K562 (cell line): ENCODE results near the gene CTSS. TPM values are rescaled to one million over a fixed set of nuclear protein-coding genes. Genes with fewer than 3 reads are reported as not detected.

Experiments
- ATAC-seq: fragments of 200-7000 bp; cut with Tn5 transposase; 3 replicates; pipeline ENCODE4 v1.9.1; 2020; ENCODE audit warnings: moderate library complexity
- BruUV-seq: library from RNA; stranded (reverse); fragments of 400-500 nt; replicated peaks from 2 replicates; lab custom pipeline; 2021; lab: Mats Ljungman, UMichigan
- CTCF ChIA-PET: fragments of 300-600 bp; formaldehyde crosslinking; extraction: SDS; loops from one replicate; lab custom pipeline; 2021; ENCODE audit warnings: low intra/inter-chr PET ratio; lab: Yijun Ruan, JAX
- POLR2A ChIA-PET: fragments of 300-600, 350-650 bp; sonication (Branson Sonifier 250); formaldehyde crosslinking; extraction: SDS; loops from one replicate; lab custom pipeline; 2021; ENCODE audit warnings: antibody characterized with exemption, inconsistent platforms; lab: Yijun Ruan, JAX
- DNase-seq, 4 experiments: peaks; one replicate each; pipeline versions ENCODE4 v3.0.0 to v3.0.0-alpha.2; 2011 to 2018; ENCODE audit warnings: low spot score in 3 of 4, mixed read lengths in 3 of 4; ENCODE audit errors: extremely low read depth in 1 of 4
- FAIRE-seq: peaks from 2 replicates; lab custom pipeline; 2011; peaks lifted over from hg19 to GRCh38; lab: Jason Lieb, UNC
- H2AFZ ChIP-seq: 2 replicates; pipeline ENCODE4 v1.6.0; 2011; ENCODE audit warnings: low read depth, low read length, control low read depth, inconsistent platforms
- H3K27ac ChIP-seq: fragments of 200-600 bp; 3 replicates; pipeline ENCODE4 v1.8.0; 2011; ENCODE audit warnings: low read depth, mild to moderate bottlenecking, control low read depth, inconsistent platforms, low read length, moderate library complexity, mixed read lengths; ENCODE audit errors: extremely low read depth
- H3K27me3 ChIP-seq, 2 experiments: fragments of 300-600 bp in 1 of 2; 2 replicates in 1 of 2; 3 replicates in 1 of 2; pipeline versions ENCODE4 v1.6.0 to v1.8.0; 2011; ENCODE audit warnings: inconsistent platforms in 2 of 2, low read length in 2 of 2, mild to moderate bottlenecking in 1 of 2, mixed read lengths in 1 of 2, moderate library complexity in 1 of 2; ENCODE audit not compliant: control insufficient read depth in 2 of 2, insufficient read depth in 2 of 2
- H3K36me3 ChIP-seq: fragments of 300-600 bp; 3 replicates; pipeline ENCODE4 v1.8.0; 2011; ENCODE audit warnings: mild to moderate bottlenecking, low read length, inconsistent platforms; ENCODE audit not compliant: control insufficient read depth, insufficient read depth
- H3K4me1 ChIP-seq, 2 experiments: fragments of 200-600 bp in 1 of 2; replicated peaks in 1 of 2; 2 replicates in 1 of 2; 3 replicates in 1 of 2; pipeline versions ENCODE4 v1.5.1 to v1.8.0; 2011; ENCODE audit warnings: inconsistent platforms in 2 of 2, low read length in 2 of 2, mild to moderate bottlenecking in 1 of 2, mixed read lengths in 1 of 2, moderate library complexity in 1 of 2; ENCODE audit not compliant: control insufficient read depth in 2 of 2, insufficient read depth in 2 of 2
- H3K4me2 ChIP-seq: 2 replicates; pipeline ENCODE4 v1.6.1; 2011; ENCODE audit warnings: low read length, control low read depth, inconsistent platforms, mixed read lengths; ENCODE audit not compliant: insufficient read depth
- H3K4me3 ChIP-seq: fragments of 200-600 bp; sonication (generic), shearing (Covaris generic); 2 replicates; pipeline ENCODE4 v1.5.1; 2016; ENCODE audit warnings: control low read depth, inconsistent platforms
- H3K79me2 ChIP-seq: fragments of 200-600 bp; 3 replicates; pipeline ENCODE4 v1.8.0; 2011; ENCODE audit warnings: low read length, inconsistent platforms; ENCODE audit not compliant: control insufficient read depth, insufficient read depth
- H3K9ac ChIP-seq, 2 experiments: 2 replicates each; pipeline versions ENCODE4 v1.6.0 to v1.6.1; 2011; ENCODE audit warnings: low read depth in 2 of 2, low read length in 2 of 2, control low read depth in 1 of 2, inconsistent platforms in 1 of 2, mild to moderate bottlenecking in 1 of 2, mixed read lengths in 1 of 2; ENCODE audit not compliant: insufficient read depth in 1 of 2
- H3K9me1 ChIP-seq: one replicate; pipeline ENCODE4 v1.6.0; 2011; ENCODE audit warnings: inconsistent platforms, mild to moderate bottlenecking, low read length, moderate library complexity; ENCODE audit not compliant: control insufficient read depth, insufficient read depth
- H3K9me3 ChIP-seq: replicated peaks from 2 replicates; pipeline ENCODE4 v1.5.1; 2011; ENCODE audit warnings: low read depth, low read length, inconsistent platforms; ENCODE audit not compliant: control insufficient read depth, insufficient read depth
- H4K20me1 ChIP-seq: replicated peaks from 2 replicates; pipeline ENCODE4 v1.6.1; 2011; ENCODE audit warnings: low read length, inconsistent platforms, mixed read lengths; ENCODE audit not compliant: control insufficient read depth, insufficient read depth
- BCOR ChIP-seq: fragments of 450-650 bp; IDR thresholded peaks from 2 replicates; pipeline ENCODE4 v1.6.1; 2016
- CREB3 ChIP-seq: fragments of 450-650 bp; conservative IDR thresholded peaks from 2 replicates; pipeline ENCODE4 v1.6.1; 2016; ENCODE audit warnings: missing genetic modification characterization, low read depth, mild to moderate bottlenecking, missing compliant biosample characterization, moderate library complexity
- EP400 ChIP-seq: fragments of 450-650 bp; IDR thresholded peaks from 2 replicates; pipeline ENCODE4 v1.6.1; 2017; ENCODE audit warnings: antibody characterized with exemption, mild to moderate bottlenecking, moderate library complexity
- EWSR1 ChIP-seq: fragments of 450-650 bp; IDR thresholded peaks from 2 replicates; pipeline ENCODE4 v1.6.1; 2018; ENCODE audit warnings: borderline replicate concordance, mild to moderate bottlenecking, low read depth, moderate library complexity; ENCODE audit not compliant: partially characterized antibody
- FOXO4 ChIP-seq: fragments of 450-650 bp; formaldehyde crosslinking; IDR thresholded peaks from 2 replicates; pipeline ENCODE4 v1.4.0; 2020; ENCODE audit warnings: mild to moderate bottlenecking, moderate library complexity
- GTF2F1 ChIP-seq: IDR thresholded peaks from 2 replicates; pipeline ENCODE4 v1.6.1; 2011; ENCODE audit warnings: low read depth, low read length, improper control_type of control experiment
- HDAC8 ChIP-seq: fragments of 450-650 bp; IDR thresholded peaks from 2 replicates; pipeline ENCODE4 v1.6.1; 2016; ENCODE audit warnings: mild to moderate bottlenecking, missing genetic modification characterization, moderate library complexity, missing compliant biosample characterization
- KLF13 ChIP-seq: fragments of 450-650 bp; IDR thresholded peaks from 2 replicates; pipeline ENCODE4 v1.6.1; 2016; ENCODE audit warnings: missing genetic modification characterization, low read depth, mild to moderate bottlenecking, missing compliant biosample characterization, moderate library complexity, borderline replicate concordance
- MAZ ChIP-seq, 2 experiments: fragments of 450-650 bp in 1 of 2; sonication (generic) in 1 of 2; formaldehyde crosslinking; IDR thresholded peaks in 1 of 2; conservative IDR thresholded peaks in 1 of 2; 2 replicates each; pipeline versions ENCODE4 v1.4.0 to v1.5.0; 2020; ENCODE audit warnings: mild to moderate bottlenecking in 1 of 2, missing genetic modification reagents in 1 of 2
- NCOA1 ChIP-seq: fragments of 450-650 bp; IDR thresholded peaks from 2 replicates; pipeline ENCODE4 v1.6.1; 2016; ENCODE audit warnings: low read depth
- NCOR1 ChIP-seq: fragments of 450-650 bp; IDR thresholded peaks from 2 replicates; pipeline ENCODE4 v1.6.1; 2016; ENCODE audit warnings: mild to moderate bottlenecking, moderate library complexity
- PHF20 ChIP-seq: fragments of 450-650 bp; IDR thresholded peaks from 2 replicates; pipeline ENCODE4 v1.6.1; 2018; ENCODE audit not compliant: partially characterized antibody
- SLC30A9 ChIP-seq: fragments of 250-450 bp; sonication (Bioruptor Pico); IDR thresholded peaks from 2 replicates; pipeline ENCODE4 v1.8.0; 2022; ENCODE audit warnings: mild to moderate bottlenecking, moderate library complexity
- SMAD1 ChIP-seq: fragments of 150-350 bp; IDR thresholded peaks from 2 replicates; pipeline ENCODE4 v1.6.1; 2014; ENCODE audit warnings: low read length, low read depth; ENCODE audit not compliant: partially characterized antibody
- SRSF7 ChIP-seq: fragments of 200-400 bp; formaldehyde crosslinking; optimal IDR thresholded peaks from 2 replicates; pipeline ENCODE3; 2017; ENCODE audit warnings: mild to moderate bottlenecking, low read depth, low read length
- TFE3 ChIP-seq: fragments of 450-650 bp; formaldehyde crosslinking; IDR thresholded peaks from 2 replicates; pipeline ENCODE4 v1.4.0; 2020; ENCODE audit warnings: mild to moderate bottlenecking, mixed read lengths
- XRCC5 ChIP-seq: fragments of 200-400 bp; formaldehyde crosslinking; IDR thresholded peaks from 2 replicates; pipeline ENCODE4 v1.6.1; 2017; ENCODE audit warnings: low read depth, mild to moderate bottlenecking, low read length
- WGBS: fragments of 100-300 bp; shearing (Covaris generic); methylation state at CpG from one replicate; pipeline ENCODE4 v1.1.6; 2016; ENCODE audit warnings: low coverage, mixed read lengths; ENCODE audit not compliant: insufficient coverage; ENCODE audit errors: missing lambda C conversion rate; 5-methylcytosine and 5-hydroxymethylcytosine counted together
- in situ Hi-C: fragments of 300-500 bp; cut with MboI; formaldehyde crosslinking; loops from 4 replicates; pipeline ENCODE4 v1.15.0; 2018; ENCODE audit warnings: inconsistent platforms, mixed read lengths
- intact Hi-C: fragments of 100-400 bp; cut with micrococcal nuclease; formaldehyde crosslinking; loops from 2 replicates; pipeline ENCODE4 v1.14.2; 2022
- polyA plus RNA-seq, 8 experiments: library from polyadenylated mRNA; depleted of rRNA in 4 of 8; stranded (reverse) in 5 of 8; unstranded in 3 of 8; fragments of >200 nt; fragmentation: Nextera tagmentation in 2 of 8; fragmentation: Illumina TruSeq in 1 of 8; extraction: Ambion mirVana in 2 of 8; extraction: Trizol in 1 of 8; gene quantifications; 2 replicates each; pipeline versions ENCODE4 v1.2.1 to v1.2.3, GENCODE V29; 2011 to 2014; ENCODE audit warnings: inconsistent platforms in 1 of 8, missing spikeins in 1 of 8
- total RNA-seq, 7 experiments: library from RNA; depleted of rRNA in 6 of 7; stranded (reverse); fragments of >200 nt in 6 of 7; fragmentation: Illumina TruSeq in 2 of 7; extraction: Trizol in 2 of 7; gene quantifications; 2 replicates each; pipeline versions ENCODE4 v1.2.1 to v1.2.3, GENCODE V29; 2011 to 2021; ENCODE audit warnings: low replicate concordance in 1 of 7
- TF ChIP-seq, protein P1 (sequence below): fragments of 450-650 bp; IDR thresholded peaks from 2 replicates; pipeline ENCODE4 v1.6.1; 2016
- TF ChIP-seq, protein P2 (sequence below): fragments of 250-450 bp; sonication (Bioruptor Pico); IDR thresholded peaks from 2 replicates; pipeline ENCODE4 v1.6.1; 2021; ENCODE audit warnings: mild to moderate bottlenecking

The CTSS gene
- total and polyA plus RNA-seq, 9 of the 15 experiments (the other 6 are each of a cell fraction or from before 2014, with no cell fraction given), result 8.6 to 24.9 (median 10.3) TPM

DNA sequence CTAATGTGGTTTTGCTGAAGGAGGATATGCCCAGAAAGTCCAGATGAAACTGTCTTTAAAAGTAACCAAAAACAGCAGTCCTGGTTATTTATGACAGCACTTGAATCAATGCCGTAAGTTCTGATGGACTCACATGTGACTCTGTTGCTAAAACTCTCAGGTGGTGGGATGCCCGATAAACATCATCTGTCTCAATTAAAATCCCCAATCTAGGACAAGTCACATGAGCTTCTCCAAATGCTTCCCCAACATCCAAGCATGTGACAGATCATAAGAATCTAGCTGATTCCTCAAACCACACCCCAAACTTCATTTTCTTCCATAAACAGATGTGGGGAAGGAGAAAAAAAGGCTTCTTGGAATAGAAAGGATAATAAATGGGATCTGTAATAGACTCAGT is 43.3 kb upstream of the CTSS start:
- intact Hi-C loops, result no loop called here
- TF ChIP-seq GTF2F1 (no peak), NCOA1 (no peak), CREB3 (no peak), XRCC5 (no peak), NCOR1 (no peak), SLC30A9 (no peak), TFE3 (CRISPR knock-in tag) (no peak), FOXO4 (CRISPR knock-in tag) (no peak), MAZ (CRISPR knock-in tag; conservative IDR thresholded peaks at IDR 0.05 in 1 of 2, IDR thresholded peaks at IDR 0.05 in 1 of 2) (no peak), KLF13 (tag) (no peak), PHF20 (no peak), EP400 (no peak), SMAD1 (no peak), SRSF7 (no peak), EWSR1 (no peak), HDAC8 (tag) (no peak), BCOR (no peak)
- TF ChIP-seq, protein P1, sequence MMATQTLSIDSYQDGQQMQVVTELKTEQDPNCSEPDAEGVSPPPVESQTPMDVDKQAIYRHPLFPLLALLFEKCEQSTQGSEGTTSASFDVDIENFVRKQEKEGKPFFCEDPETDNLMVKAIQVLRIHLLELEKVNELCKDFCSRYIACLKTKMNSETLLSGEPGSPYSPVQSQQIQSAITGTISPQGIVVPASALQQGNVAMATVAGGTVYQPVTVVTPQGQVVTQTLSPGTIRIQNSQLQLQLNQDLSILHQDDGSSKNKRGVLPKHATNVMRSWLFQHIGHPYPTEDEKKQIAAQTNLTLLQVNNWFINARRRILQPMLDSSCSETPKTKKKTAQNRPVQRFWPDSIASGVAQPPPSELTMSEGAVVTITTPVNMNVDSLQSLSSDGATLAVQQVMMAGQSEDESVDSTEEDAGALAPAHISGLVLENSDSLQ, result no peak
- TF ChIP-seq, protein P2, sequence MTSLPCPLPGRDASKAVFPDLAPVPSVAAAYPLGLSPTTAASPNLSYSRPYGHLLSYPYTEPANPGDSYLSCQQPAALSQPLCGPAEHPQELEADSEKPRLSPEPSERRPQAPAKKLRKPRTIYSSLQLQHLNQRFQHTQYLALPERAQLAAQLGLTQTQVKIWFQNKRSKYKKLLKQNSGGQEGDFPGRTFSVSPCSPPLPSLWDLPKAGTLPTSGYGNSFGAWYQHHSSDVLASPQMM (CRISPR knock-in tag), result no peak

More for the DNA sequence above, 43.3 kb upstream of the CTSS start:
- BruUV-seq, result no TSS peak
- no peaks in the 10 kb centered on the region for H3K27me3 ChIP-seq
- H3K79me2 ChIP-seq, result no peaks in the 10 kb centered on the region
- H3K4me2 ChIP-seq, result no peak overlapping the region
- in situ Hi-C loops, result no loop called here
- no peaks in the 10 kb centered on the region for H3K9me3 ChIP-seq
- no peak for DNase-seq
- no peak for ATAC-seq
- ChIA-PET CTCF (no interaction called here), POLR2A (interaction anchor here (0.8 to 1.9 kb wide), 5 partner anchors 52 to 240 kb away, joined by 3 to 8 read pairs (median 3); partner anchors contain the start of genes ENSA and MCL1)
- WGBS, result 80% methylated on average over 2 of the region's 2 CpGs
- no peaks in the 10 kb centered on the region for H4K20me1 ChIP-seq
- no peak overlapping the region for H3K9ac ChIP-seq
- no peak overlapping the region for H3K4me3 ChIP-seq
- H3K9me1 ChIP-seq, result no peaks in the 10 kb centered on the region
- FAIRE-seq, result no peak
- H3K36me3 ChIP-seq, result peaks cover 32% of the 10 kb centered on the region
- no peak overlapping the region for H2AFZ ChIP-seq
- peaks cover 0 to 8% of the 10 kb centered on the region in 2 experiments; a peak in 1 of 5 replicates for H3K4me1 ChIP-seq
- no peak overlapping the region for H3K27ac ChIP-seq
